K562 (cell line): ENCODE measurements around the gene ZSCAN26. TPM values are rescaled to one million over a fixed set of nuclear protein-coding genes. Genes with fewer than 3 reads are reported as not detected.
A peak's percentile ranks its signal among the peaks of the same experiment; 100 is the strongest.

Experiments
- CBX5 ChIP-seq: IDR thresholded peaks from 2 replicates; pipeline ENCODE4 v1.6.1; 2014; ENCODE audit warnings: low read depth, borderline replicate concordance
- GATAD2B ChIP-seq: fragments of 450-650 bp; IDR thresholded peaks from 2 replicates; pipeline ENCODE4 v1.6.1; 2017; ENCODE audit warnings: mild to moderate bottlenecking, borderline replicate concordance
- GTF2F1 ChIP-seq: IDR thresholded peaks from 2 replicates; pipeline ENCODE4 v1.6.1; 2011; ENCODE audit warnings: low read depth, low read length, improper control_type of control experiment
- MECOM ChIP-seq: fragments of 250-450 bp; sonication (Bioruptor Pico); IDR thresholded peaks from 2 replicates; pipeline ENCODE4 v1.8.0; 2022; ENCODE audit warnings: inconsistent platforms
- MEIS2 ChIP-seq: fragments of 450-650 bp; IDR thresholded peaks from 2 replicates; pipeline ENCODE4 v1.6.1; 2014; ENCODE audit warnings: mild to moderate bottlenecking; ENCODE audit not compliant: partially characterized antibody
- MTA1 ChIP-seq: fragments of 450-650 bp; IDR thresholded peaks from 2 replicates; pipeline ENCODE4 v1.6.1; 2017; ENCODE audit warnings: borderline replicate concordance
- NCOA2 ChIP-seq, 2 experiments: fragments of 450-650 bp; IDR thresholded peaks; 2 replicates each; pipeline ENCODE4 v1.6.1; 2018; ENCODE audit warnings: mild to moderate bottlenecking in 2 of 2, moderate library complexity in 1 of 2; ENCODE audit not compliant: partially characterized antibody in 2 of 2
- PYGO2 ChIP-seq: fragments of 450-650 bp; IDR thresholded peaks from 2 replicates; pipeline ENCODE4 v1.6.1; 2016; ENCODE audit warnings: mild to moderate bottlenecking, missing genetic modification characterization, moderate library complexity, missing compliant biosample characterization
- TCF3 ChIP-seq: sonication (generic); formaldehyde crosslinking; IDR thresholded peaks from 2 replicates; pipeline ENCODE4 v1.4.0; 2020; ENCODE audit warnings: mild to moderate bottlenecking, missing genetic modification reagents
- polyA plus RNA-seq, 8 experiments: library from polyadenylated mRNA; depleted of rRNA in 4 of 8; stranded (reverse) in 5 of 8; unstranded in 3 of 8; fragments of >200 nt; fragmentation: Nextera tagmentation in 2 of 8; fragmentation: Illumina TruSeq in 1 of 8; extraction: Ambion mirVana in 2 of 8; extraction: Trizol in 1 of 8; gene quantifications; 2 replicates each; pipeline versions ENCODE4 v1.2.1 to v1.2.3, GENCODE V29; 2011 to 2014; ENCODE audit warnings: inconsistent platforms in 1 of 8, missing spikeins in 1 of 8
- total RNA-seq, 7 experiments: library from RNA; depleted of rRNA in 6 of 7; stranded (reverse); fragments of >200 nt in 6 of 7; fragmentation: Illumina TruSeq in 2 of 7; extraction: Trizol in 2 of 7; gene quantifications; 2 replicates each; pipeline versions ENCODE4 v1.2.1 to v1.2.3, GENCODE V29; 2011 to 2021; ENCODE audit warnings: low replicate concordance in 1 of 7
- TF ChIP-seq, protein P1 (sequence below), 2 experiments: fragments of 450-650 bp; IDR thresholded peaks; 2 replicates each; pipeline ENCODE4 v1.6.1; 2016; ENCODE audit warnings: mild to moderate bottlenecking in 2 of 2, borderline replicate concordance in 1 of 2, low read depth in 1 of 2, moderate library complexity in 1 of 2
- TF ChIP-seq, protein P2 (sequence below), 2 experiments: fragments of 450-650 bp; IDR thresholded peaks; 2 replicates each; pipeline ENCODE4 v1.6.1; 2018; ENCODE audit warnings: mild to moderate bottlenecking in 2 of 2, low read depth in 1 of 2; ENCODE audit not compliant: partially characterized antibody in 2 of 2
- TF ChIP-seq, protein P3 (sequence below), 2 experiments: fragments of 450-650 bp in 1 of 2; sonication (generic) in 1 of 2; formaldehyde crosslinking in 1 of 2; IDR thresholded peaks in 1 of 2; conservative IDR thresholded peaks in 1 of 2; 2 replicates each; pipeline versions ENCODE4 v1.6.1 to v1.8.1; 2016 to 2023; ENCODE audit warnings: mild to moderate bottlenecking in 2 of 2, moderate library complexity in 2 of 2, inconsistent platforms in 1 of 2, missing genetic modification reagents in 1 of 2

The ZSCAN26 gene
- total and polyA plus RNA-seq, 9 of the 15 experiments (the other 6 are each of a cell fraction or from before 2014, with no cell fraction given): 5.9 to 14.2 (median 10.5) TPM

DNA sequence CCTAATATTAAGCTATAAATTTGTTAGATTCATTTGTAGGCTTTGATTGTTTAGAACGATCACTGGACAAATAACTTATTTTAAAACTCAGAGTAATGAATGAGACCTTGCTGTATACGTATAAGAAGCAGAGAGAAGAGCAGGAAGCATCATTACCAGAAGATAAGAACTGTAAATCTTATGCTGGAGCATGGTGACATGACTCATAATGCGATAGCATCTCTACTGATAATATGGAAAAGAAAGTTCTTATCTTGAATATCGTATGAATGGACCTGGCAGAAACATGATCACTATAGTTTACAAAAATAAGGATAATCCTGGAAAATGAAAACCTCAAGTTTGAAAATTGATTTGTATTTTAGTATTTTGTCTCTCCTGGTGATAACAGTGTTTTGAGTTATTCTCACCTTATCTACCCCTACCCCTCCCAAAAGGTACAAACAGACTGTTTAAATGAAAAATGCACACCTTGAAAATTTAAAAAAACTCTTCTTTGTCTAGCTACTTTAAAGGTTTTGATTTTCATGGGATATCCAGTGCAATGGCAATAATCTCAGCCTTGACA, 2.0 kb upstream of the ZSCAN26 start (continued):
- TF ChIP-seq, protein P1, sequence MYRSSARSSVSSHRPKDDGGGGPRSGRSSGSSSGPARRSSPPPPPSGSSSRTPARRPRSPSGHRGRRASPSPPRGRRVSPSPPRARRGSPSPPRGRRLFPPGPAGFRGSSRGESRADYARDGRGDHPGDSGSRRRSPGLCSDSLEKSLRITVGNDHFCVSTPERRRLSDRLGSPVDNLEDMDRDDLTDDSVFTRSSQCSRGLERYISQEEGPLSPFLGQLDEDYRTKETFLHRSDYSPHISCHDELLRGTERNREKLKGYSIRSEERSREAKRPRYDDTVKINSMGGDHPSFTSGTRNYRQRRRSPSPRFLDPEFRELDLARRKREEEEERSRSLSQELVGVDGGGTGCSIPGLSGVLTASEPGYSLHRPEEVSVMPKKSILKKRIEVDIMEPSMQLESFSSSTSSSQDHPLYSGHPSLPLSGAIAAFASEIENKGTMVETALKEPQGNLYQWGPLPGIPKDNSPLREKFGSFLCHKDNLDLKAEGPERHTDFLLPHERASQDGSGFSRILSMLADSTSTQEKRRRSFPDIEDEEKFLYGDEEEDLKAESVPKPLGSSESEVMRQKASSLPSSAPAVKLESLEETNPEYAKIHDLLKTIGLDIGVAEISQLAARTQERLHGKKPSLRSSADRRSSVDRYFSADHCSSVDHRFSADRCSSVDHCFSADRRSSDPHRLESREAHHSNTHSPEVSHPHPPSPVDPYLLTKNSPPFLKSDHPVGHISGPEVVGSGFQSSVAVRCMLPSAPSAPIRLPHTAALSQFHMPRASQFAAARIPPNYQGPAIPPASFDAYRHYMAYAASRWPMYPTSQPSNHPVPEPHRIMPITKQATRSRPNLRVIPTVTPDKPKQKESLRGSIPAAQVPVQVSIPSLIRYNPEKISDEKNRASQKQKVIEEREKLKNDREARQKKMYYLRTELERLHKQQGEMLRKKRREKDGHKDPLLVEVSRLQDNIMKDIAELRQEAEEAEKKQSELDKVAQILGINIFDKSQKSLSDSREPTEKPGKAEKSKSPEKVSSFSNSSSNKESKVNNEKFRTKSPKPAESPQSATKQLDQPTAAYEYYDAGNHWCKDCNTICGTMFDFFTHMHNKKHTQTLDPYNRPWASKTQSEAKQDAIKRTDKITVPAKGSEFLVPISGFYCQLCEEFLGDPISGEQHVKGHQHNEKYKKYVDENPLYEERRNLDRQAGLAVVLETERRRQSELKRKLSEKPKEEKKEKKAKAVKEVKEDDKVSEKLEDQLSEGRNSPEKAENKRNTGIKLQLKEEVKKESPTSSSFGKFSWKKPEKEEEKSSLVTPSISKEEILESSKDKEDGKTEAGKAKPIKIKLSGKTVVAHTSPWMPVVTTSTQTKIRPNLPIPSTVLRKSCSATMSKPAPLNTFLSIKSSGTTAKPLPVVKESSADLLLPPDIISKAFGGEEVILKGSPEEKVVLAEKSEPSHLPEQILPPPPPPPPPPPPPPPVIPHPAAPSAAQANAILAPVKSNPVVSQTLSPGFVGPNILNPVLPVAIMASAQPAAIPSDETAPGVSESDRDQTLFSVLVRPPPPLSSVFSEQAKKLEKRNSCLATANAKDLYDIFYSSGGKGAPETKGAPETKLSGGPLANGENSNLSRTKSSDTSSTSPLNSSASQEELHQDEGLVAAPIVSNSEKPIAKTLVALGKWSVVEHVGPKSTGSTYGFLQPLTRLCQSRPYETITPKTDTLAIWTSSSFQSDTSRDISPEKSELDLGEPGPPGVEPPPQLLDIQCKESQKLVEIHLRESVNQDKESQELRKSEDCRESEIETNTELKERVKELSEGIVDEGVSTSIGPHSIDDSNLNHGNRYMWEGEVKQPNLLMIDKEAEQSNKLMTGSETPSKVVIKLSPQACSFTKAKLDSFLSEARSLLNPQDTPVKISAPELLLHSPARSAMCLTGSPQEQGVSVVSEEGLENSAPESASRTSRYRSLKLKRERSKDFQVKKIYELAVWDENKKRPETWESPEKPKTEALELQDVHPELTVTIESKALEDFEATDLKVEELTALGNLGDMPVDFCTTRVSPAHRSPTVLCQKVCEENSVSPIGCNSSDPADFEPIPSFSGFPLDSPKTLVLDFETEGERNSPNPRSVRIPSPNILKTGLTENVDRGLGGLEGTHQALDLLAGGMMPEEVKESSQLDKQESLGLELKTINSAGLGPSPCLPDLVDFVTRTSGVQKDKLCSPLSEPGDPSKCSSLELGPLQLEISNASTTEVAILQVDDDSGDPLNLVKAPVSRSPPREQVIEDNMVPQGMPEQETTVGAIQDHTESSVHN (IDR thresholded peaks at IDR 0.05; ENCODE audit: borderline replicate concordance in 1 of 2, low read depth in 1 of 2): no peak
- TF ChIP-seq GTF2F1: no peak
- peak; percentile 97 for TF ChIP-seq MEIS2
- peak; percentile 86; the same call in 1 of the 2 replicates for TF ChIP-seq MTA1
- no peak for TF ChIP-seq TCF3 (CRISPR knock-in tag)
- TF ChIP-seq CBX5: no peak
- TF ChIP-seq MECOM (CRISPR knock-in tag): peak; percentile 93
- peak; percentile 76 for TF ChIP-seq GATAD2B
- TF ChIP-seq, protein P2, sequence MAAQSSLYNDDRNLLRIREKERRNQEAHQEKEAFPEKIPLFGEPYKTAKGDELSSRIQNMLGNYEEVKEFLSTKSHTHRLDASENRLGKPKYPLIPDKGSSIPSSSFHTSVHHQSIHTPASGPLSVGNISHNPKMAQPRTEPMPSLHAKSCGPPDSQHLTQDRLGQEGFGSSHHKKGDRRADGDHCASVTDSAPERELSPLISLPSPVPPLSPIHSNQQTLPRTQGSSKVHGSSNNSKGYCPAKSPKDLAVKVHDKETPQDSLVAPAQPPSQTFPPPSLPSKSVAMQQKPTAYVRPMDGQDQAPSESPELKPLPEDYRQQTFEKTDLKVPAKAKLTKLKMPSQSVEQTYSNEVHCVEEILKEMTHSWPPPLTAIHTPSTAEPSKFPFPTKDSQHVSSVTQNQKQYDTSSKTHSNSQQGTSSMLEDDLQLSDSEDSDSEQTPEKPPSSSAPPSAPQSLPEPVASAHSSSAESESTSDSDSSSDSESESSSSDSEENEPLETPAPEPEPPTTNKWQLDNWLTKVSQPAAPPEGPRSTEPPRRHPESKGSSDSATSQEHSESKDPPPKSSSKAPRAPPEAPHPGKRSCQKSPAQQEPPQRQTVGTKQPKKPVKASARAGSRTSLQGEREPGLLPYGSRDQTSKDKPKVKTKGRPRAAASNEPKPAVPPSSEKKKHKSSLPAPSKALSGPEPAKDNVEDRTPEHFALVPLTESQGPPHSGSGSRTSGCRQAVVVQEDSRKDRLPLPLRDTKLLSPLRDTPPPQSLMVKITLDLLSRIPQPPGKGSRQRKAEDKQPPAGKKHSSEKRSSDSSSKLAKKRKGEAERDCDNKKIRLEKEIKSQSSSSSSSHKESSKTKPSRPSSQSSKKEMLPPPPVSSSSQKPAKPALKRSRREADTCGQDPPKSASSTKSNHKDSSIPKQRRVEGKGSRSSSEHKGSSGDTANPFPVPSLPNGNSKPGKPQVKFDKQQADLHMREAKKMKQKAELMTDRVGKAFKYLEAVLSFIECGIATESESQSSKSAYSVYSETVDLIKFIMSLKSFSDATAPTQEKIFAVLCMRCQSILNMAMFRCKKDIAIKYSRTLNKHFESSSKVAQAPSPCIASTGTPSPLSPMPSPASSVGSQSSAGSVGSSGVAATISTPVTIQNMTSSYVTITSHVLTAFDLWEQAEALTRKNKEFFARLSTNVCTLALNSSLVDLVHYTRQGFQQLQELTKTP (IDR thresholded peaks at IDR 0.05; ENCODE audit: low read depth in 1 of 2, partially characterized antibody in 2 of 2): peak in 1 of 2 experiments; percentile 44
- TF ChIP-seq, protein P3, sequence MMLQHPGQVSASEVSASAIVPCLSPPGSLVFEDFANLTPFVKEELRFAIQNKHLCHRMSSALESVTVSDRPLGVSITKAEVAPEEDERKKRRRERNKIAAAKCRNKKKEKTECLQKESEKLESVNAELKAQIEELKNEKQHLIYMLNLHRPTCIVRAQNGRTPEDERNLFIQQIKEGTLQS (IDR thresholded peaks at IDR 0.05): peak; percentile 86
- TF ChIP-seq, protein P3 (CRISPR knock-in tag; conservative IDR thresholded peaks at IDR 0.05): no peak
- TF ChIP-seq PYGO2 (tag): 0 out of 2 replicates have a peak, but pooled peaks have one; percentile 28
- TF ChIP-seq NCOA2 (IDR thresholded peaks at IDR 0.05; ENCODE audit: partially characterized antibody in 2 of 2): peak in 1 of 2 experiments; percentile 23
